Effector CD8-positive, alpha-beta T cell (primary cell): ENCODE results near the gene ARHGEF10L.

Experiments used
- DNase-seq: peaks from one replicate; lab custom pipeline; 2025; lab: John Stamatoyannopoulos, UW

The ARHGEF10L gene

DNA sequence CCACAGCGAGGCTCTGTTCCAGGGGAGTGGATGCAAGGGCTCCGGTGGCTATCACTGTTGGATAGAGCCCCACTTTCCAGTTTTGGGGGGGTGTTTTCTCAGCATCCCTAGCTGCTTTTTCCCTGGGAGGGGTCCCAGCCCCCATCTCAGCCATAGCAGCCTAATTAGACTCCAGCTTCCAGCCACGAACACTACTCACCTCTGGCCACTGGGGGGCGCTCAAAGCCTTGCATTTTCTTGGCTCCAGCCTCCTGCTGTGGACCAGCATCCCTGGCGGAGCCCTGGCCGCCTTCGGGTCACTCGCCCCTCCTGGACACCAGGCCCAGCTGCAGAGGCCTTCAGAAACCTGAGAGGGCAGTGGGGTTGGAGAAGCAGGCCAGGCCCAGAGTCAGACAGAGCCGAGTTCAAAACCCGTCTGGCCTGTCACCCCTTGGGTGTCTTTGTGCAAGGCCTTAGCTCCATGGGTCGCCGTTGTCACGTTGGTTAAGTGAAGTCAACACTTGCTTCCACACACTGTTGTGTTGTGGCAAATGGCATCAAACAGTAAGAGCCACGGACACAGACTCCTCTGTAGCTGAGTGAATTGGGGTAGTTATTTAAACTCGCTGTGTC, 122.2 kb downstream of the ARHGEF10L start:
- DNase-seq = peak; percentile 21

DNA sequence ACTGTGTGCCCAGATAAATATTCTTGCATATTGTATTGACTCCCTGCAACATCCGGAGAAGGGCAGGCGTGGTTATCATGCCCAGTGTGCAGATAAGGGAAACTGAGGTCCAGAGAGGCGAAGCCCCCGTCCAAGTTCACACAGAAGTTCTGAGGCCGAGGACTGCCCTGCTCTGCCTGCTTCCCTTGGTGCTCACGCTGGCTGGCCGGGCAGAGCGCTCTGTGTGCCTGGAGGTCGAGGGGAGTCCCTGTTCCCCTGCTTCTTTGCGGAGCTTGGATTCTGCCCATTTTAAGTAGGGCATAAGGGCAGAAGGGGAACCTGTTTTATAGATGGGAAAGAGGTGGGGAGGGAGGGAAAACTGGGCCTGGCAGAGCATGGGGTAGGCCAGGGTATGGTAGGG, 122.8 kb downstream of the ARHGEF10L start:
- no peak for DNase-seq

DNA sequence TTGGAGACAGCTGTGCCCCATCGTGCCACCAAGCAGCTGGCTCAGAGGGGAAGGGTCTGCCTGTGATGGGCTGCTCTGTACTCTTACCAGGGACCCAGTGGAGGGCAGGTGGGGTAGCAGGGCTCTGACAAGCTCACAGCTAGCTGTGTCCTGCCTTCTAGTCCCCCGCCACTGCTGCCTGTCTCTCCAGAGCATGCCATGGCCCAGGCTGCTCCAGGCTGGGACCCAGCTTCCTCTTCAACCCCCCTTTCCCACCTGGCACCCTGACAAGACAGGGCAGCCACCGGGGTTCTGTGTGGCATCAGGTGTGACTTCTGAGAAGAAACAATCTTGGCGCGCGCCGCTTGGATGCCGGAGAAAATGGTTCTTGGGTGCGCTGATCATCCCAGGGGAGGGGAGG, 123.3 kb downstream of the ARHGEF10L start:
- no peak for DNase-seq

DNA sequence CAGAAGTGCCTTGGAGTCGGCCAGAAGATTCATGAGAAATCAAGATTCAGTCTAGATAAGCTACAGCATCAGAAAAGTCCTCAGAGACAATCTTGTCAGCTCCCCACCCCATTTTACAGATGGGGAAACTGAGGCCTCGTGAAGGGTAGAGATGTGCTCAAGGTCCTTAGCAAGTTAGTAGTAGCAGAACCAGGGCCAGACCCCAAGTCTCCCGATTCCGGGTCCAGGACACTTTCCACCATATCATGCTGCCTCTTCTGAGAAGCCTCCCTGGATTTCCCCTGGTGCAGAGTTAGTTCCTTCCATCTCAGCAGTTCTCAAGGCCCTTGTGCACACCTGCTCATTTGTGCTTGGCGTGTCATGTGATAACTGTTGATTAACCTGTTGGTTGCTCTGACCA, 124.1 kb downstream of the ARHGEF10L start:
- DNase-seq = no peak

DNA sequence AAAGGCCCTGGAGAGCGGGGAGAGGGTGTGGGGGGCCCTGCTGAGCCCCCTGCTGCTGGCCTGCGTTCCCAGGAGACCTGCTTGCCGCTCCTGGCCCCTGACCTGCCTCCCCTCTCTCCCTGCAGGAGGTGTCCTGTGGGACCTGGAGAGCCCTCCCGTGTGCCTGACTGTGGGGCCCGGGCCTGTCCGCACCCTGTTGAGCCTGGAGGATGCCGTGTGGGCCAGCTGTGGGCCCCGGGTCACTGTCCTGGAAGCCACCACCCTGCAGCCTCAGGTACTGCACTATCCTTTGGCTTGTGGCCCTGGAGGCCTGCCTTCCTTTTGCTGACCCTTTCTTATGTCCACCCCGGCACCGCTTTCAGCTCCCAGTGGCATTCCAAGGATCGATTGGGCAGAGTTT, 124.8 kb downstream of the ARHGEF10L start:
- DNase-seq = no peak

DNA sequence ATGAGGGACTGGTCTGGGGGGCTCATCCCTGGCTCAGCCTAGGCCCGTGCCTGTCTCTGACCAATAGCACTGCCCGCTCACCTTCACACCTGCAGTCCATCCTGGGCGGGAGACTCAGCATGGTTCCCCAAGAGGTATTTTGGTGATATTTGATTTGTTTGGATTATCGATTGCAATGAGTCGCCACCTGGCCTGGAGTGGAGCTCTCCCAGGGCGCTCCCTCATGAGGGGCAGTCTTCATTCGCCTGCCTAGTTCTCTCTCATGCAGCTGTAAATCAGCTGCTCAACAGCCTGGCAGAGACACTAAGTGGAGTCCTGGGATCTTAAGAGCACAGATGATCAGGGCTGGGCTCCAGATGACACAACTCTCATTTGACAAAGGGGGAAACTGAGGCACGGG, 125.6 kb downstream of the ARHGEF10L start:
- DNase-seq = no peak

DNA sequence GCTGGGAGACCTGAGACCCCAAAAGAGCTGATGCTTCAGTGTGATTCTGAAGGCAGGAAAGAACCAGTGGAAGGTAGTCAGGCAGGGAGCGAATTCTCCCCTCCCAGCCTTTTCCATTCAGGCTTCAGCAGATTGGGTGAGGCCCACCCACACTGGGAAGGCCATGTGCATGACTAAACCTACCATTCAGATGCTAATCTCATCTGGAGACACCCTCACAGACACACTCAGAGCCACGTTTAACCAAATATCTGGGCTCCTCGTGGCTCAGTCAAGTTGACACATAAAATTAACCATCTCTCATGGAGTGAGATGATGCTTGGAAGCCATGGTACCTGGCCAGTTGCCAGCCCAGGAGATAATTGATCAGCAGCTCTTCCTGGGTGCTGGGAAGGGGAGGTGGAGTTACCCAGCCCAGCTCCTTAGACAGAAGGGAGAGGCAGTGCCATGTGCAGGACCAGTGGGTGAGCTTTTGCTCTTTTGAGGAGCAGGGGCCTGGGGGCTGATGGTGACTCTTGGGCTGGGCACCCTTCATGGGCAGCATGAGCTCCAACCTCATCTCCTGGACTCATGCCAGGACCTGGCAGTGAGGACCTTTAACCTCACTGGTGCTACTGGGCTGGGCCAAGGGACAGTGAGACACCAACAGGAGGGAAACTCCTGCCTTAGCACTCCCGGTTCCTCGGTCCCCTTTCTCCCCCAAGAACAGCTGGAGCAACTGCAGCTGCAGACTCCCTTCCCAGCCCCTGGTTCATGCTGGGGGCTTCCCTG, 126.6 kb downstream of the ARHGEF10L start:
- no peak for DNase-seq

DNA sequence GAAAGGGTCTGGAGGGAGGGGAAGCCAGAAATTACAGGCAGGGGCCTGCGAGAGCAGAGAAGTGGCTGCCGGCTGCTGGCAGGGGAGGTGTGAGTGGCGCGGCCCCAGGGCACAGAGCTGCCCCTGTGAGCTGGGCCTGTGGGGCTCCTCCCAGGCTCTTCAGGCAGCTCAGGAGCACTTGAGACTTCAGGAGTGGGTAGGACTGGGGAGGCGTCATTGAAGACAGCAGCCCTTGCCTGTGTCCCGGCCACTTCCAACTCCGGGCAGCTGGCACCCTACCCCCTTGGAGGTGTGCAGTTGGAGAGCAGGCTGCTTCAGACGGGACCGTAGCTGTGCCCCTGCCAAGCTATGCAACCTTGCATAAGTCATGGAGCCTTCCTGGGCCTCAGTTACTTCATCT, 128.1 kb downstream of the ARHGEF10L start:
- no peak for DNase-seq

DNA sequence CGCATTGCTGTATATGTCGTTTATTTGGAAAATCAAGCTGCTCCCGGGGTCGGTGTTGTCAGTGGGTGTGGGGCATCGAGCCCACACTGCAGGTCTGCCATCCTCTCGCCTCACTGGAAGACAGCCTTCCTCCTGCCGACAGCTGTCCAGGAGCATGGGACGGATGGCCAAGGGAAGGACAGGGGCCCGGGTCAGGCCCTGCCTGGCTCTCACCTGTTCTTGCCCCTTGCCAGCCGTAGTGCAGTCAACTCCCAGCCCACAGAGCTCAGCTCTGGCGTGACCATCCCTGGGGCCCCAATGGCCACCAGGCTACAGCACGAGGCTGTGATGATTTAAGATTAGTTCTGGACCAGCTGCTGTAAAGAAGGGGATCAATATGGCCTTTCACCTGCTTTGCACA, 128.7 kb downstream of the ARHGEF10L start:
- no peak for DNase-seq

DNA sequence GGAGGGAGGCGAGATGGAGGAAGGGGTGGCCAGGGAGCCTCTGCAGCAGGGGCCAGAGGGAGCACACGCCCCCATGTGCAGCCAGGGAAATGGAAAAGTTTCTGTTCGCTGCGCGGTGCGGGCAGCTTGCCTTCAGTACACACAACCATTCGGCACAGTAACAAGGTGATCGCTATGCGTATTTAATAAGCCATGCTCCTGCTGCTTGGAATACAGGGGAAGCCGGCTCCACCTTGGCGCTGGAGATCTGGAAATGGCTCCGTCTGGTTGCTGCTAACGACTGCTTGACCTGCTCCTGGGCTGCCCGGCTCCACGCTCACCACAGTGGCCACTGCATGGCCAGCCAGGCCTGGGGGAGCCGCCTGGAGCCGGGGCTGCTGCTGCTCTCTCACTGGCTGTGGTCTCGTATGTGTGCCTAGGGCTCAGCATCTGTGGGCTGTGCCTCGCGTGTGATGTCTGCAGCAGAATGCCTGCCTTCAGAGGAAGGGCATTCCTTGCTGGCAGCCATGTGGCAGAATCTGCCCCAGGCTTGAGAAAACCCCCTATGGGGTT, 129.2 kb downstream of the ARHGEF10L start:
- DNase-seq = no peak

DNA sequence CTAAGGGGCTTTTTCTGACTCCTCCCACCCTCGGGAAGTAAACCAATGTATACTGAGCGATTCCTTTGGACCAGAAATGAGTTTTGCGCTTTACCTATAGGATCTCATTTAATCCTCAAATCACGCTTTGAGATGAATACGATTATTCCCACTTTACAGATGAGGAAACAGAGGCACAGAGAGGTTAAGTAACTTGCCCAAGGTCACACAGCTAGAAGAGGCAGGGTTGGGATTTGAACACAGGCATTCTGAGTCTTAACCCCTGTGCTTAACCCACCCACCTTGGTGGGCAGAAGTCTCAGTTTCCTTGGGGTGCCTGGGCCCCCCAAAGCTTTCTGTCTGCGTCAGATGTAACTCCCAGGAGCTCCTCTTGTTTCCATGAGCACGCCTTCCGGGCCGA, 129.8 kb downstream of the ARHGEF10L start:
- no peak for DNase-seq

DNA sequence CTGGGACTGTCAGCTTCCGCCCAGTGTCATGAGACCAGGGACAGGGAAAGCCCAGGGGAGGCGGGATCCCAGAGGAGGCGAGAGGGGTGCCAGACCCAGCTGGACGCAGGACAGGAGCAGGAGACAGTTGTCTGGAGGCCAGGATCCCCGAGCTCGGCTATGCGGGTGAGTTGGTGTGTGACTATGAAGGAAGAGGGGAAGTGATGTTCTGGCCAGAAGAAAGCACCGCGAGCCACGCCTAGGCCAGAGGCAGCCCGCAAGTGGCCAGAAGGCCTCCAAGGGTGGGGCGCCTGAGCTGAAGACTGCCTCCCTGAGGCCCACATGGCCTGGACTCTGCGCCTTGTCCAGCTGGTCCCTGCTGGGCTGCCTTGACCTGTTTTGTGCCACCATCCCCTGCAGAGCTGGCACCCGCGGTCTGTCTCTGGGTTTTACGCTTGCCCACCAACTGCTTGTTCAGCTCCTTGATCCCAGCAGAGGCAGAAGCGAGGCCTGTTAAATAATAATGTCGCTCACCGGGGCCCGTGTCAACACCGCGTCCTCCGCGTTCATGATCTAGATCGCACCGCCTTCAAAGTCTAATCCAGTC, 130.5 kb downstream of the ARHGEF10L start:
- no peak for DNase-seq

DNA sequence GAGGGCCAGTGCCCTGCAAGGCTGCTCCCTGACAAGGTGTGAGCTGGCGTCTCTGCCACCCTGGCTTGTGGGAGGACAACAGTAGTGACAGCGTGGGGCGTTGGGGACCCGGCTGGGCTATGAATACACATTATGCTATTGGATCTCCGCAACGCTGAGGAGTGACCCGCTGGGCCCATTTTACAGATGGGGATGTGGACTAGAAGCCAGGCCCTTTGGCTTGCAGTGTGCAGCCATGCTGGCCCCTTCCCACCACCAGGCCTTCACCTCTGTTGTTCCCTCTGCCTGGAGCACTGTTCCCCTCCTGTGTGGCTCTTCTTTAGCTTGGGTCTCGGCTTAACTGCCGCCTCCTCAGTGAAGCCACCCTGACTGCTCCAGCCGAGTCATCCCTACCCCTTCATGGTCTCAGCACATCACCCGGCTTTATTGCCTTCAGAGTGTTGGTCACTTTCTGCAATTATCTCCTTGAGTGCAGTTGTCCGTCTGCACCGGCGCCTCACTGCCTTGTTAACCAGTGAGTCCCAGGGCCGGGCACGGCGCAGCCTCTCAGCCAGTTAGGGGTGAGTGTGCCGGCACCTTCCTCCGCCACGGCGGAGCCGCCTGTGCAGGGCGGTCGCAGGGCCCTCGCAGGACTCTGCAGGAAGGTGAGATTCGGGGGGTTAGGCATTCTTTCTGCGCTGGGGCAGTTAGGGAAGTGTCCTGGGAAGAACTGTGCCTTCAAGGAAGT, 131.3 kb downstream of the ARHGEF10L start:
- no peak for DNase-seq

DNA sequence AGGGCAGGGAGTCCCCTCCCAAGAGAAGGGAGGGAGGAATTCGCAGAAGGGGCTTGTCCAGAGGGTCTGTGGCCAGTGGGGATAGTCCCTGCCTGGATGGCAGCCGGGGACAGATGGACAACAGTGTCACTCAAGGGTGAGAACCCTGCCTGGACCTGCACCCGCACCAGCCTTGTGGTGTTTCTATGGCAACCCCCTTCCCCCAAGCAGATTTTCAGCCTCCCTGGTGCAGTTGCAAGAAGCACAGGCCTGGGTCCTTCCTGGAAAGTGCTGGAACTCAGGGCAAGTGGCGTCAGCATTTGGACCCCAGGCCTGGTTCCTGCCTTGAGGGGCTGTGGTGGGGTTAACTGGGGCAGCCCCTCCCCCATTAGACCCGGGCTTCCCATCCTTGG, 131.8 kb downstream of the ARHGEF10L start:
- DNase-seq = no peak

DNA sequence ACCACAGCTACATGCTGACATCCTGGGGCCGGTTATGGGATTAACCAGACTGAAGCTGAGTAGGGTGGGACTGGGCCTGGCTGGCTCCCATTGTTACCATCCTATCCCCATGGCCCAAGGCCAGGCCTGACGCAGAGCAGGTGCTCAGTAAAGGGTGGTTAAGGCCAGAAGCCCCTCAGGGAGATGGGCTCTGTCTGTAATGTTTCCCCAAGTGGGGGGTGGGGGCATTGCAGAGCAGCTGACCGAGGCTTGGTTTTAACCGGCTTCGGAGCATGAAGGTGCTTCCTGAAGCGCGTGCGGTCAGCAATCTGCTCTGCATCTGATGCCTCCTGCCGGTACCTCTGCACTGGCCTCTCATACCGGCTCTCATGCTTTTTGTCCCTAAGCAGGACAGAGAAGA, 132.2 kb downstream of the ARHGEF10L start:
- DNase-seq = no peak

DNA sequence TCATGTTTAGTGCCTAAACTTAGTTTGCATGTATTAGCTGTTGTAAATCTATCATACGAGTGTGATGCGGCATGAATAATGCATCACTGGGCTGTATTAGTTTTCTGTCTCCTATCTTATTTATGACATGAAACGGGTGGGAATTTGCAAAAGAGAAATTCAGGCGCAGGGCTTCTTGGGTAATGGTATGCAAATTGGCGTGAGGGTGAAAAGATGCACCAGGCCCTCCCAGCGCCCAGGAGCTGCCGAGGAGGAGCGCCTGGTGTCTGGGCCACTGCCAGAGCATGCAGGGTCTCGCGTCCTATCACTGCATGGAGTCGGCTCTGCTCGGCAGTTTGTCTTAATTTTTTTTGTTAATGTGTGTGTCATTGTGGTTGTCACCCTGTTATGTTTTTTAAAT, 132.7 kb downstream of the ARHGEF10L start:
- no peak for DNase-seq

DNA sequence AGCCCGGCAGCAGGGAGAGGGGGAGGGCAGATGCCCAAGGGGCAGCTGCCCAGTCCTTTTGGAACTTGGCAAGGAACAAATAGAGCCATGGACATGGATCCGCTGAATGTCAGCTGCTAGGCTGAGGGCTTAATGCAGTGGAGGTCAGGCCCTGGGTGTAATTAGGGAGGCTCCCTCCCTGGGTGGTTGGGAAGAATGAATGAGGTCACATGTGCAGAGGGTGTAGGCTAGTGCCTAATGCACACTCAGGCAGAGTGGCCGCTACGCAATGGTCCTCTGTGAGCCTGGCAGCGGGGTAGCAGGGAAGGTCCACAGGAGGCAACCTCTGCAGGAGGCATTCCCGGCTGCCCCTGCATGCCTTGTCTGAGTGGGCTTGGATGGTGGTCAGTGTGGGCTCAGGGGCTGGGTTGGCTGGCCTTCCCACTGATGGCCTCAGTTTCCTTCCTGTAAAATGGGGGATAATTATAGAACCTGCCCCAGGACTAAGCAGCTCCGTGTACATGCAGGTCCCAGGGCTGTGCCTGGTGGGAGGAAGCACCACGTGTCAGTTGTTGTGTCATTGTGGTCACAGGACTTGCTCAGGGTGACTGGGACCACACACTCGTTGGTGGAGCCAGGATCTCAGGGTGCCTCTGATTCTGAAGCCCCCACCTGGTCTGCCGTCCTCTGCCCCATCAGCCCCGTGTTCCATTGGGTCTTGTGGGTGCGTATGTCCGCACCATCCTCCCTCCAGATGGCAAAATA, 134.0 kb downstream of the ARHGEF10L start:
- no peak for DNase-seq

DNA sequence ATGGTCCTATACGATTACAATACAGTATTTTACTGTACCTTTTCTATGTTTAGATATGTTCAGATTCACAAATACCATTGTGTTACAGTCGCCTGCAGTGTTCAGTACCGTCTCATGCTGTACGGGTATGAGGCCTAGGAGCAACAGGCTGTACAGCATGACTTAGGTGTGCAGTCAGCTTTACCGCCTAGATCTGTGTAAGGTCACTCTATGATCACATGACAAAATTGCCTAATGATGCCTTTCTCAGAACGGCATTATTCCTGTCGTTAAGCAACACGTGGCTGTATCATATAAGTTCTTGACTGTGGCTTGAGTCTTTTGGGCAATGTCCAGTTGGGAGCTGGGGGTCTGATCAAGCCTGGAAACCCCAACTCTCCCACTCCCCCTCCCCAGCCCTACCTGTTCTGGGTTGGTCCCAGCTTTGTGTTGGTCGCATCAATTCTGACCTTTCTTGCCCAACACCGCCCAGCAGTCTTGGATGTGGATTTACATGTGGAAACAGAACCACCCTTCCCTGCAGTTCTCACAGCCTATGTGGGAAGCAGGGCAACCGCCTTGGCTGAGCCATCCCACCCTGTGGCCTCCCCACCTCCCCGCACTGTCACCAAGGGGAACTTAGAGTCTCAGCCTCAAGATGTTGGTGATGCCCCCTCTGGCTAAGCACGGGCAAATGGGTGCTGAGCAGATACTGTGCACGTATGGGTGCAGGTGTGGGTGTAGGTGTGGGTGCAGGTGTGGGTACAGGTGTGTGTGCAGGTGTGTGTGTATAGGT, 135.4 kb downstream of the ARHGEF10L start:
- no peak for DNase-seq

DNA sequence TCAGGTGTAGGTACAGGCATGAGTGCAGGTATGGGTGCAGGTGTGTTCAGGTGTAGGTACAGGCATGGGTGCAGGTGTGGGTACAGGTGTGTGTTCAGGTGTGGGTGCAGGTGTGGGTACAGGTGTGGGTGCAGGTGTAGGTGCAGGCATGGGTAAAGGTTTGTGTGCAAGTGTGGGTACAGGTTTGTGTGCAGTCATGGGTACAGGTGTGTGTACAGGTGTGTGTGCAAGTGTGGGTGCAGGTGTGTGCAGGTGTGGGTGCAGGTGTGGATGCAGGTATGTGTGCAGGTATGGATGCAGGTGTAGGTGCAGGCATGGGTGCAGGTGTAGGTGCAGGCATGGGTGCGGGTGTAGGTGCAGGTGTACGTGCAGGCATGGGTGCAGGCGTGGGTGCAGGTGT, 136.2 kb downstream of the ARHGEF10L start:
- no peak for DNase-seq

DNA sequence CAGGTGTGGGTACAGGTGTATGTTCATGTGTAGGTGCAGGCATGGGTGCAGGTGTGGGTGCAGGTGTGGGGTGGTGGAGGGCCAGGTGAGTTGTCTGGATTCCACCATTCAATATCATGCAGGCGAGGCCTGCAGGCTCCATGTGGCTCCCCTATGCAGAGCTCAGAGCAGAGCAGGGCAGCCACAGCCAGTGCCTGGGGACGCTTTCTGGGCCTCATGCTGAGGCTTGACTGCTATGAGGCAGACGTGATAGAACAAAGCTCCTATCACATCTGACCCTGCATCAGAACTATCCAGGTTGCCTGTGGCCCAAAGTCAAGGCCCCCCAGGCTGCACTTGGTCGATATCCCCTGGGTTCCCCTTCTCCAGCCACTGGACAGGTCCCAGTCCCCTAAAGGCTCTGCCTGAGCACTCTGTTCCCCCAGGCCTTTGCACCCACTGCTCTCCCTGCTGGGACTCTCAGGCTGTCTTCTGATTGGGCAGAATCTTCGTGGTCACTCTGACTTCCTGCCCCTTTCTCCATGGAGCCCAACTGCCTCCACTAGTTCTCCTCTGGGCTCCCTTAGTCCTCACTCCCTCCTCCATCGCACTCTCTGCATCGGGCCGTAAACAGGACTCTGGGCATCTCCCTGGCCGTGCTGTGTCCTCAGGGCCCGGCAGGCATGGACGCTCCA, 137.0 kb downstream of the ARHGEF10L start:
- no peak for DNase-seq
